GM21367 (cell line): Measurements from ENCODE around the gene RGL2.
"Not testable (repeated sequence)": the region's sequence is repeated elsewhere in the genome, so short reads cannot be mapped to it uniquely, and the experiment has no call there.

Source experiments
- ATAC-seq: cut with Tn5 transposase; IDR thresholded peaks from one replicate; pipeline ENCODE4 v1.9.1; 2021; ENCODE audit not compliant: unreplicated experiment

RGL2 gene

GRCh38 chr6:33298773-33299236 lies at the start of gene RGL2:
TSS of gene RGL2 (minus strand) at chr6:33298942. CDS start at chr6:33298610, 332 bp downstream.
- ATAC-seq = no peak

- ATAC-seq = no peak
Observed at GRCh38 chr6:33347816-33348215, 49.1 kb upstream of the RGL2 start.

- ATAC-seq = not testable (repeated sequence)
Observed at GRCh38 chr6:33346972-33347371, 48.2 kb upstream of the RGL2 start.

GRCh38 chr6:33344701-33345697 lies 46.3 kb upstream of the RGL2 start:
- no peak for ATAC-seq

GRCh38 chr6:33343953-33344611 lies 45.3 kb upstream of the RGL2 start:
- peak; percentile 49 for ATAC-seq

GRCh38 chr6:33343606-33343952 lies 44.8 kb upstream of the RGL2 start:
- ATAC-seq = not testable (repeated sequence)

- no peak for ATAC-seq
Observed at GRCh38 chr6:33339193-33339592, 40.5 kb upstream of the RGL2 start.

- no peak for ATAC-seq
Observed at GRCh38 chr6:33336495-33336894, 37.8 kb upstream of the RGL2 start.

GRCh38 chr6:33335916-33336315 lies 37.2 kb upstream of the RGL2 start:
- no peak for ATAC-seq

GRCh38 chr6:33333666-33334065 lies 34.9 kb upstream of the RGL2 start:
- no peak for ATAC-seq

GRCh38 chr6:33330736-33331135 lies 32.0 kb upstream of the RGL2 start:
- no peak for ATAC-seq

- no peak for ATAC-seq
Observed at GRCh38 chr6:33329058-33329457, 30.3 kb upstream of the RGL2 start.

GRCh38 chr6:33324125-33324524 lies 25.4 kb upstream of the RGL2 start:
- ATAC-seq = no peak

- ATAC-seq = no peak
Observed at GRCh38 chr6:33323623-33323948, 24.8 kb upstream of the RGL2 start.

GRCh38 chr6:33321227-33321626 lies 22.5 kb upstream of the RGL2 start:
- ATAC-seq = no peak

- no peak for ATAC-seq
Observed at GRCh38 chr6:33320315-33321181, 21.8 kb upstream of the RGL2 start.

- no peak for ATAC-seq
Observed at GRCh38 chr6:33319939-33320314, 21.2 kb upstream of the RGL2 start.

GRCh38 chr6:33318426-33319073 lies 19.8 kb upstream of the RGL2 start:
- ATAC-seq = no peak

GRCh38 chr6:33317669-33318425 lies 19.1 kb upstream of the RGL2 start, which contains the start of gene ZBTB22:
TSS of gene ZBTB22 (minus strand) at chr6:33317744. CDS start at chr6:33316916, 828 bp downstream.
- peak; percentile 32 for ATAC-seq

- no peak for ATAC-seq
Observed at GRCh38 chr6:33317419-33317668, 18.6 kb upstream of the RGL2 start.
